Loucy (cell line): Measurements from ENCODE around the gene USPL1.

Experiments
- CTCF ChIP-seq: fragments of 200-600 bp; sonication (generic); conservative IDR thresholded peaks from 2 replicates; pipeline ENCODE4 v1.5.1; 2014; ENCODE audit warnings: mild to moderate bottlenecking, antibody characterized with exemption, low read length
- EZH2phosphoT487 ChIP-seq: fragments of 200-600 bp; IDR thresholded peaks from 2 replicates; pipeline ENCODE4 v1.6.1; 2018; ENCODE audit warnings: antibody characterized with exemption, mild to moderate bottlenecking, moderate library complexity, borderline replicate concordance

GRCh38 chr13:30671271-30671815 lies 53.6 kb downstream of the USPL1 start:
- TF ChIP-seq EZH2phosphoT487 (no peak), CTCF (no peak)
